ENCODE data around the gene LRSAM1.

Gene LRSAM1

GRCh38 chr9:127450830-127451607 is at the start of gene LRSAM1, which contains the start of gene RPL12:
Gene LRSAM1 (plus strand): TSS chr9:127451510. CDS start chr9:127454528, 3,018 bp downstream.
Gene RPL12 (minus strand): TSS chr9:127451406. CDS start chr9:127451317, 89 bp downstream.
- peak; percentile 99 for DNase-seq (ENCODE audit: low spot score)

DNA sequence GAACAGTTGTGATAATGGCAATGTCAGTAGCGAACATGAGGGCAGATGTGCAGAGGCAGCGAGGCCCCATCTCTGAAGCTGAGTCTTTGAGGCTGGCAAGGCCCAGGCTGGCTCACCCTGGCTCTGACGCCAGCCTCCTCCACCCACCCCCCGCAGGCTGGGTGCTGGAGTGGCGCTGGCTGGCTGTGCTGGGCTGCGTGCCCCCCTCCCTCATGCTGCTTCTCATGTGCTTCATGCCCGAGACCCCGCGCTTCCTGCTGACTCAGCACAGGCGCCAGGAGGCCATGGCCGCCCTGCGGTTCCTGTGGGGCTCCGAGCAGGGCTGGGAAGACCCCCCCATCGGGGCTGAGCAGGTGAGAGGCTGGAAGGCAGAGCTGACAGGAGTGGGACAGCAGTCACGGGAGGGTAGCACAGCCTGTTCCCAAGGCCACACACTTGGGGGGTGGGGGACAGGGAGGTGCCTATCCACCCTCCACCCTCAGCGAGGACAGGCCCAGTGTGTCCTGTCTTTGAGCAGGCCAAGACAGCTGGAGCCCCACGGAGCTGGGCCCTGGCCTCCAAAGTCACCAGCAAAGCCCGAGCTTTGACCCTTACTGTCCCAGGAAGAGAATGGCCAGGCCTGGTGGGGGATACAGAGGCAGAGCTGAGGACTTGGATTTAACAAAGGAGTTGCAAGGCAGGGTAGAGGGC is 48.8 kb upstream of the LRSAM1 start:
- DNase-seq (ENCODE audit: low spot score) = no peak

- no peak for DNase-seq (ENCODE audit: low spot score)
These were observed 47.7 kb upstream of the LRSAM1 start for GRCh38 chr9:127403507-127404192.

GRCh38 chr9:127404631-127405030 is 46.7 kb upstream of the LRSAM1 start:
- DNase-seq (ENCODE audit: low spot score) = no peak

DNA sequence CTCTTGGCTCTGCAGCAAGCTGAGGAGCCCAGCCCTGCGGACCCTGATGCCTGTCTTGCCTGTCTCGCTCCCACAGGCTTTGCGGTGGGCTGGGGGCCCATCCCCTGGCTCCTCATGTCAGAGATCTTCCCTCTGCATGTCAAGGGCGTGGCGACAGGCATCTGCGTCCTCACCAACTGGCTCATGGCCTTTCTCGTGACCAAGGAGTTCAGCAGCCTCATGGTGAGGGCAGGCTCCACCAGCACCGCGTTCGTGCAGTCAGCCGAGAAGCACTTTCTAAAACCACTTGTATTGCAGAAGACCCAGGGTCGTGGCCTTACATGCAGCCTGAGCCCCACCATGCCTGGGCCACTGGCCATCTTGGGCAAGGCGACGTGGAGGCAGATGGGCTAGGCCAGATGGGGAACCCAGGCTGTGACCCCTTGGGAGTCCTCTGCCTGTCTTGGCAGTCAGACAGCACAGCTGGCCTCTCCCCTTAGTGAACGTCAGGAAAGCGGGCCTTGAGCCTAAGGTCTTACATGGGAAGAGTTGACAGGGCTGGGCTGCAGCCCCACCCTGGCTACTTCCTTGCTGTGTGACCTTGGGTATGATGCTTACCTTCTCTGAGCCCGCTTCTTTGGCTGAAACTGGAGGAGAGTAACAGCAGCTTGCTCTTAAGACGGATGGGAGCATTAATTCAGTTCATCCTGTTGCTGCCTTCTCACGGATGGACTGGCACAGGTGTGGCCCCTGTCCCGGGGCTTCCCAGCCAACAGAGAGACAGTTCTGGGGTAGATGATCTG is 45.8 kb upstream of the LRSAM1 start:
- DNase-seq (ENCODE audit: low spot score) = no peak

GRCh38 chr9:127406799-127407491 is 44.4 kb upstream of the LRSAM1 start:
- no peak for DNase-seq (ENCODE audit: low spot score)

- no peak for DNase-seq (ENCODE audit: low spot score)
These were observed 43.8 kb upstream of the LRSAM1 start for GRCh38 chr9:127407492-127407843.

GRCh38 chr9:127411122-127411521 is 40.2 kb upstream of the LRSAM1 start:
- DNase-seq (ENCODE audit: low spot score) = no peak

DNA sequence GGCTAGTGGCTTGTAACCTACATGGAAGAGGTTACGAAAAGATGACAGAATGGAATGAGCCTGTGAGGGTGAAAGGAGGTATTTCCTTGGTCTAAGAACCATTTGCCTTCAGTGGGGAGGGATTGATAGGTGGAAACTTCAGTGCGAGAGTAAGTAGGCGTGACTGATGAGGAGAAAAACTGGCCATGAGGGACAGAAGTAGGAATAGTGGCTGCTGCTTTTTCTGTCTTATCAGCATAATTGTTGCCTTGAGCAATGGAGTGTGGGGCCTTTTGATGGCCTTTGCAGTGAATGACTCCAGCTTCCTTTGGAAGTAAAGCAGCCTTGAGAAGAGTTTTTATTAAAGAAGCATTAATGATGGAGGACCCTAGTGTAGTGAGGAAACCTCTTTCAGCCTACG is 36.2 kb upstream of the LRSAM1 start:
- DNase-seq (ENCODE audit: low spot score) = no peak

DNA sequence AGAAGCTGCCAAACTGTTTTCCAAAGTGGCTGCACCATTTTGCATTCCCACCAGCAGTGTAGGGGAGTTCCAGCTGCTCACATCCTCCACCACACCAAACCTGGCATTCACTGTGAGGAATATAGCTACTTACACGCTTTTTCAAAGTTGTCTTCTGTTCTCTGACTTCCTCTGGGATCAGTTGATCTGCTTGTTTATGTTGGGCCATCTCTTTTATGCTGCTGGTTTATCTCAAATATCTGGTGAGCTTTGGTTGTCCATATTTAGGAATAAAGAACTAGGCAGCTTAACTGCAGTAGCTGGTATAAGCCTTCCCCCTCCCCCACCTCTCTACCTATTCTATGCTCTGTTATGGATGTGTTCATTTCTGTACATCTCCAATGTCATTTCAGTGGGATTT is 35.7 kb upstream of the LRSAM1 start:
- DNase-seq (ENCODE audit: low spot score) = no peak

DNA sequence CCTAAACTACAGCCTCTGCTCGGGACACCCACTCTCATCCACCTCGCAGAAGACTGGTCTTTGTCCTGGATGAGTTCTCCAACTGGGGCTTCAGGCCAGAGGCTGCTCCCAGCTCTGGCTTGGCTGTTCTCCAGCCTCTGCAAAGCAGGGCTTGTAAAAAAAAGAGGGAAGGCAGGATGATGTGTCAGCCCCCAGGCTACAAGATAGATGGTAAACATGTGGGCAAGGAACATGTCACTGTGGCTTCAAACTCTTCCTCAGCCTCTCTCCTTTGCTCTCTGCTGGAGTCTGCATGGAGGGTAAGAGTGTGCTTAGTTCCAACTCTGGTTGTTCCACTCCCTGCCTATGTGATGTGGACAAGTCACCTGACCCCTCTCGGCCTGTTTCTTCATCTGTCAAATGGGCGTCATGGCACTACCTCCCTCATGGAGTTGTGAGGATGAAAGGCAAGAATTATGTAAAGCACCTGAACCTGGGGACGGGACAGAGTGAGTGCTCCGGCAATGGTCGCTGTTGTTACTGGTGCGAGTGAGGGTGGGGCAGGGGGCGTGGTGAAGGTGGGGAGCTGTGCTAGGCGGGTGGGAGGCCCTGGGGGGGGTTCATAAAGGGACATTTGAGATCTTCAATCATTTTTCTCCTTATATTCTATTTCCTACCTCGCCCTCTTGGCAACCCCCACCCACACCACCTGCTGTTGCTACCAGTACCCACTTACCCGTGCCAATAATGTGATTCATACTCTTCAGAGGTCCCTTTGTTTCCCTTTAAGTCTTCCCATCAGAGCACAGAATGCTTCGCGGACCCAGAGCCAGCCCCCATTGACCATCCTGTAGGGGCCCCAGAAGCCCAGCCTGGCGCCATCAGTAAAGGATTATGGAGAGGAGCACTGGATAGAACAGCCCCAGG is 33.9 kb upstream of the LRSAM1 start:
- no peak for DNase-seq (ENCODE audit: low spot score)

- DNase-seq (ENCODE audit: low spot score) = no peak
These were observed 33.3 kb upstream of the LRSAM1 start for GRCh38 chr9:127418037-127418471.

DNA sequence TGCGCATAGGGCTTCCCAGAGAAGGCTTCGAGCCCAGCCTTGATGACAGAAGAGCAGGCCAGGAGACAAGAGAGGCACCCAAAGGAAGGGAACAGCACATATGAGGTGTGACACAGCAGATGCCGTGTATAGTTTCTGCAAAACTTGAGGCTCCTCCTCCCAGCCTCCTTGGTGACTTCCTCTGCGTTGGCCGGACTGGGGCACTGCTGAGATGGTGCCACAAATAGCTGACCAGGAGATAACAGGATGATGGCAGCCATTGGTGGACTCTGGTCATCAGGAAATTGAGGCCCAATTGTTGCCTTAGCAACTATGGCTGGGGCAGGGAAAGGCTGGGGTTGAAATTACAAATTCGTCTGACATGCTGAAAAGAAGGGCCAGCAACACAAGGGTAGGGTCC is 32.0 kb upstream of the LRSAM1 start:
- no peak for DNase-seq (ENCODE audit: low spot score)

DNA sequence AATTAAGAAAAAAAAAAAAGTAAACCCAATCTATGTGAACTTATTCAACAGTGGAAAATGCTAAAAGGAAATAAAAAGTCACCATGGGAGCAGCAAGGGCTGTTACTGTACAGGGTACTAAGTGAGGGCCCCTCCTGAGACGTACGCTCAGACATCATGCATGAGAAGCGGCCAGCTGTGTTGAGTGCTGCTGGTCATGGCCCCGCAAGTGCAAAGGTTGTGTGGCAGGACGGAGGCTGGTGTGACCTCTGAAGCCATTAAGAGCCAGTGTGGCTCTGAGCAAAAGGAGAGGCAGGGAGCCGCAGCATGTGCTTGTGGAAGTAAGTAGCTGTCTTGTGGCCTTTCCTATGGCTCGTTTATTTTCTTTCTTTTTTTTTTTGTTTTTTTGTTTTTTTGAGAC is 30.3 kb upstream of the LRSAM1 start:
- no peak for DNase-seq (ENCODE audit: low spot score)

DNA sequence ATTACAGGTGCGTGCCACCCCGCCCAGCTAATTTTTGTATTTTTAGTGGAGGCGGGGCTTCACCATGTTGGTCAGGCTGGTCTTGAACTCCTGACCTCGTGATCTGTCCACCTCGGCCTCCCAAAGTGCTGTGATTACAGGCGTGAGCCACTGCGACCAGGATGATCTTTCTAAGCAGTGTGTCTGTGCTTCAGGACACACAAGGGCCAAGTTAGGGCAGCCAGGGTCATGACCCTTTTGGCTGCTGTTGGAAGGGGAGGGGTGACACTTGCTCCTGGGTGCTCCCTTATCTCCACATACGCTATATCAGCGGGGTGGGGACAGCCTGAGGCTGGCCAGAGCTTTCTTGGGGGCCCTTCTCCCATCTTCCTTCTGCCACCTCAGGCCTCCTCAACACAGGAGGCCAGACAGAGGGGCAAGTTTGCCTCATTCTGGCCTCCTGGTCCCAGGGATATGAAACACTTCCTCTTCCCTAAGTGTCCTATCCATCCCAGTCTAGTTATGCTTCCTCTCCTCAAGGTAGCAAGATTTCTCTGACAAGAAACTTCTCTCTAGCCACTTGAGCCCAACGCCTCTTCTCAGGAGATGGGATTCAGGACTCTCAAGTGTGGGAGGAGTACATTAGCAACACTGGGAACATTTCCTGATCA is 29.1 kb upstream of the LRSAM1 start:
- DNase-seq (ENCODE audit: low spot score) = no peak

- DNase-seq (ENCODE audit: low spot score) = no peak
These were observed 28.5 kb upstream of the LRSAM1 start for GRCh38 chr9:127422787-127423186.

DNA sequence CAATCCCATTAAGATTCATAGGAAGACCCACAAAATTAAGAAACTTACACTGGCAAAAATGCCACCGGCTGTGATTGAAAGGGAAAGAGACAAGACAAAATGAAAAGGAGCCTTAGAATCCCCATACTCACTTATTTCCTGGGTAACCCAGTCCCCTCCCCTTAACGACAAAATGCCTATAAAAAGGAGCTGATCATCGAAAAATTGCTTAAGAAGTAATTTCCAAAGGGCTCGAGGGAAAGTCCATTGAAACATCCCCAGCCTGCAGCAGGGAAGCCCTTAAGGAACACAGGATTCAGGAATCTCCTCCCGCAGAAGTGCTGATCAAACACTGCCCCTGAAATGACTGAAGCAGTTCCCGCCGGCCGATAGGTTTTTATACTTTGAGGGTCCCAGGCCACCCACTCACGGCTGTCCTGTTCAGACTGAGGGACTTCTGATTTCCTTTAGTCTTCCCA is 27.8 kb upstream of the LRSAM1 start:
- DNase-seq (ENCODE audit: low spot score) = no peak

DNA sequence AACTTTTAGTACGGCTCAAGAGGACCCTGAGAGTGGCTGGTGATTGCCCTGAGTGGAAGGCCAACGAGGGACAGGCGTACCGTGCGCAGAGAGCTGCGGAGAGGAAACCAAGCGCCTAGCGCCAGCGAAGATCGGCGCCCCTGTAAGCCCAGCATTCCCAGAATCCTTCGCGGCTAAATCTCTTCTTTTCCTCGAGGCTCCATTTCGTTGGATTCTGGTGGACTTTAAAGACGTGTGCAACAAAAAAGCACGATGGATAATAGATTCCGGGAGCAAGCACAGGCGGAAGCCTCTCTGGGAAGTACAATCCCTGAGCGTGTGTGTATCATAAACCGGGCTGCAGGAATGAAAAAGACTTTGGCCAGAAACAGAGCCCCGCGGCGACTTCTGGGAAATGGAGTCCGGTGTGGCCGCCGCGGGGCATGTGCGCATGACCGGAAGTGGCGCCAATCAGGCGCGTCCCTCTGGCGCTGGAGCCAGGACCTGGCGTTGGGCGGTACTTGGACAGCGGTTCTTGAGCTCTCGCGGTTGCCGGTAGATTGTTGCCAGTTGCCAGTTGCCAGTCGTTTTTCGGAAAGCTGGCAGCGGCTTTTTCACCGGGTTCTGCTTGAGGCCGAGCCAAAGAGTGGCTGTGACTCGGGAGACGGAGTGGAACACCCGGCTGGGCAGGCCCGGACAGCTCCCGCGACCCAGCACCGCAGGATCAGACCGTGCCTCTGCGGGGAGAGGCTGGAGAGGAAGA is 27.2 kb upstream of the LRSAM1 start, which contains the start of gene ZNF79:
Gene ZNF79 (plus strand): TSS at position 449 of the 742 bp plus-strand sequence. CDS start 406 bp downstream, outside the sequence.
- DNase-seq (ENCODE audit: low spot score) = peak; percentile 95

- no peak for DNase-seq (ENCODE audit: low spot score)
These were observed 26.7 kb upstream of the LRSAM1 start for GRCh38 chr9:127424676-127424999.

Measured in hematopoietic multipotent progenitor cell treated with erythropoietin and hydrocortisone succinate and interleukin-3 and kit ligand, for 17 days (in vitro differentiated cells).